ENCODE measurements around the gene FEZF2.

Gene FEZF2

DNA sequence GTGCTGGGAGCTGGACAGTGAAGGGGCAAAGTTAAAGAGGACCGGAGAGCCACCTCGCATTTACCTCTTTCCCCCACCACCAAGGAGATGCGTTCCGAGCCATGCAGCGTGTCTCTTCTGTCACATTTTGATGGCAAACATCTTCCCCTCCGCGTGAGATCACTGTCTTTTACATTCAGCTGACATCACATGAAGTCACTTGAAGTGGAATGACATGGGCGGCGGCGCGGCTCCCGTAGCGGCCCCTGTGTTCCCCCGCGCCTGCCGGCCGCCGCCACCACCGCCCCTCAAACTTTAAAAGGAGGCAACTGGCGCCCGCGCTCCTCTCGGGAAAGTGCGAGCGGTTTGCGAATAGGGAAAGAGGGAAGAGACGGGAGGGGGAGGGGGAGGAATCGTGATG is at the start of gene FEZF2:
Gene FEZF2, minus strand, starts transcription at position 336 of the 400 bp plus-strand sequence. CDS start 682 bp downstream, outside the sequence.
- Histone ChIP-seq H3K4me1 (no peaks in the 10 kb centered on the region), H3K4me3 (no peak within 1 kb of the TSS), H3K4me2 (no peak within 1 kb of the TSS), H3K27me3 (peaks cover under 1 to 25% (median 7%) of the 10 kb centered on the region in 11 experiments; a peak in 17 of 22 replicates), H3K9me3 (replicated peaks in 1 of 11) (peaks cover 69 to 83% (median 80%) of the 10 kb centered on the region in 11 experiments), H3K9ac (no peak within 1 kb of the TSS), H3K36me3 (peaks cover 0 to 4% (median 0%) of the 10 kb centered on the region in 11 experiments; a peak in 1 of 22 replicates), H4K20me1 (no peaks in the 10 kb centered on the region), H3K27ac (no peak within 1 kb of the TSS)
- TF ChIP-seq Cebpa-rat (IDR thresholded peaks at IDR 0.05) = no peak

DNA sequence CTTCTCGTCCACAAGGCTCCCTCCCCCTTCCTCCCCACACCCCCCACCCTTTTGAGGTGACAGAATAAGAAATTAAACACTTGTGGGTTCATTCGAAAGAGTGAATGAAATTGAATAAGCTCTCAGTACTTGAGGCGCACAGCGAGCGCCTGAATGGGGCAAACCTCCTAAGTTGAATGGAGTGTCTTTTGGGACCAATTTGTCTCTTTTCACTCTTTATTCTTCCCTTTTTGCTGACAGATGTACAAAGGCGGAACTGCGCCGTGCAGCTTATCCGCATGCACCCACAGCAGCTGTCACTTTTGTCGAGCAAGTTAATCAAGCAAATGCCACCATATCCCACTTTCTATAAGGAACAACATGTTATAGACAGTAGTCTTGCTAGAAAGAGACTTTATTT is 47.9 kb upstream of the FEZF2 start:
- no peak overlapping the region for H3K27ac ChIP-seq
- H3K36me3 ChIP-seq = no peaks in the 10 kb centered on the region
- H3K9me3 ChIP-seq (replicated peaks in 1 of 11) = peaks cover 0 to 11% (median 0%) of the 10 kb centered on the region in 11 experiments; a peak in 3 of 22 replicates
- H3K4me3 ChIP-seq = no peak overlapping the region
- no peak for TF ChIP-seq Cebpa-rat (IDR thresholded peaks at IDR 0.05)
- H3K9ac ChIP-seq = no peak overlapping the region
- peaks cover 0 to 50% (median 20%) of the 10 kb centered on the region in 10 experiments; a peak in 16 of 20 replicates for H3K4me1 ChIP-seq
- H3K4me2 ChIP-seq = peak overlapping the region in 2 of 11 experiments; percentile 25 to 60; a peak in 4 of 22 replicates
- H3K27me3 ChIP-seq = no peaks in the 10 kb centered on the region
- H4K20me1 ChIP-seq = no peaks in the 10 kb centered on the region

DNA sequence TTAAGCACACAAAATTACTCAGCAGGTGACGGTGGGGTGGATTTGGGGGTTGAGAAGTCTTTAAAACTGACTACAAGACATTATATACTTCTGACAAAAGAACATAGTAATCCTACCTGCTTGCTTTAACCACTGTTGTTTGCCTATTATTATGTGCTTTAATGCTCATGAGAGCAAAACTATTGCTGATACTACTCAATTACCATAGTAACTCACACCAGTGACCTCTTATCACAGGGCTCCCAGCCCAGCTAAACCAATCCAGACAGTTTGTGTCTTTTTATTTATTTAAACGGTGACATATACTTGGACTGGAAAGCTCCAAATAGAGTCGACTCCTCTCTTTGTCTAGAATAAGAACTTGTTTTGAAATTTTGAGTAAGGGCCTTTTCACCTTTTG is 42.8 kb upstream of the FEZF2 start:
- Histone ChIP-seq H3K36me3 (no peaks in the 10 kb centered on the region), H3K27ac (peak overlapping the region in 2 of 11 experiments; percentile 39 to 62; a peak in 1 of 22 replicates), H3K27me3 (no peaks in the 10 kb centered on the region)

DNA sequence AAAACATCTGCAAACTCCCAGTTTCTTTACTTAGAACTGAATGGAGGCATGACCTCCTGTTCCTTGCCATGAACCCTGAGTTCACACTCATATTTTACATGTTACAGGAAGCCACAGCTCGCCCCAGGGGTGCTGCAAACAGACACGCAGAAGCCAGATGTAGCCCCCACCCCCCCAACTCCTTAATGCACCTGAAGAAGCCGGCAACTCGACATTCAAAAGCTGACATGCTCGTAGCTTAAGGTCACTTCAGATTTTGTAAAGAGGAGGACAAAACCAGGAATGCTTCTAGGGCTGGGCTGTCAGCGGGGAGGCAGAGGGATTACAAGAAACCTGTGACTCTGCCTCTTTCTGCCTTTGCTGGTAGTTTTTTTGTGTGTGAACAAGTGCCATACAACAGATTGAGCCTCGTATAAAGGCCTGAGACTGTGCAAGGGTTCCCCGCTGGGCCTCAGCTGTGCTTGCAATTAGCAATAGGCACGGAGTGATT is 42.0 kb upstream of the FEZF2 start:
- Histone ChIP-seq H4K20me1 (no peaks in the 10 kb centered on the region), H3K4me3 (peak overlapping the region in 1 of 10 experiments; percentile 34; a peak in 2 of 20 replicates), H3K4me1 (peaks cover 24 to 68% (median 43%) of the 10 kb centered on the region in 10 experiments), H3K4me2 (peak overlapping the region; percentile 45 to 89 (median 75)), H3K27ac (peak overlapping the region in 3 of 11 experiments; percentile 34 to 62 (median 59); a peak in 5 of 22 replicates), H3K36me3 (no peaks in the 10 kb centered on the region), H3K9me3 (replicated peaks in 1 of 11) (peaks cover 0 to 19% (median 10%) of the 10 kb centered on the region in 11 experiments; a peak in 13 of 22 replicates), H3K9ac (peak overlapping the region in 6 of 11 experiments; percentile 15 to 55 (median 34); a peak in 8 of 22 replicates), H3K27me3 (no peaks in the 10 kb centered on the region)
- no peak for TF ChIP-seq Cebpa-rat (IDR thresholded peaks at IDR 0.05)

More for the DNA sequence above, 42.8 kb upstream of the FEZF2 start:
- Histone ChIP-seq H3K9ac (peak overlapping the region in 2 of 11 experiments; percentile 37 to 45; a peak in 2 of 22 replicates), H3K9me3 (replicated peaks in 1 of 11) (peaks cover 0 to 19% (median 10%) of the 10 kb centered on the region in 11 experiments; a peak in 13 of 22 replicates), H4K20me1 (no peaks in the 10 kb centered on the region), H3K4me2 (peak overlapping the region; percentile 45 to 89 (median 75); a peak in 20 of 22 replicates), H3K4me1 (peaks cover 17 to 75% (median 46%) of the 10 kb centered on the region in 10 experiments), H3K4me3 (no peak overlapping the region)
- TF ChIP-seq Cebpa-rat (IDR thresholded peaks at IDR 0.05) = no peak

DNA sequence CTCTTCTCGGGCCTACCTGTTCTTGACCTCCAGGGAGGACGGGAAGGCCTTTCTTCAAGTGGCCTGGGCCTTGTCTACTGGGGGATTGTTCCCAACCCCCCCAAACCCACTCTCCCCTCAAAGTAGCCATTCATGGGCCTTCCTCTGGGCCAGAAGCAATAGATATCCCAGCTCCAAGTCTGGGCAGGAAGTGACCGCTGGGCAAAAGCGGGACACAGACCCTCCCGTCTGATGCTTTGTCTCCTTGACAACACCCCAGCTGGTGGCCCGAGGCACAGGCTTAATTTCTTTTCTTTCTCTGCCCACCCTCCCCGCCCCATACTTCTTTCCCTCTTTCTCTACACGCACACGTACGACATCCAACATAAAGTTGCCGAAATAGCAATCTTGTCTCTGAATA is 41.4 kb upstream of the FEZF2 start:
- no peak overlapping the region for H3K4me3 ChIP-seq
- H3K27ac ChIP-seq = peak overlapping the region in 4 of 11 experiments; percentile 40 to 59 (median 49); a peak in 6 of 22 replicates
- H3K4me1 ChIP-seq = peaks cover 24 to 62% (median 41%) of the 10 kb centered on the region in 10 experiments
- TF ChIP-seq Cebpa-rat (IDR thresholded peaks at IDR 0.05) = no peak
- peak overlapping the region in 2 of 11 experiments; percentile 37 to 45; a peak in 3 of 22 replicates for H3K9ac ChIP-seq
- H3K27me3 ChIP-seq = no peaks in the 10 kb centered on the region
- H3K9me3 ChIP-seq (replicated peaks in 1 of 11) = peaks cover 0 to 19% (median 10%) of the 10 kb centered on the region in 11 experiments; a peak in 13 of 22 replicates
- no peaks in the 10 kb centered on the region for H3K36me3 ChIP-seq
- H4K20me1 ChIP-seq = no peaks in the 10 kb centered on the region
- H3K4me2 ChIP-seq = peak overlapping the region in 9 of 11 experiments; percentile 53 to 89 (median 76); a peak in 18 of 22 replicates

DNA sequence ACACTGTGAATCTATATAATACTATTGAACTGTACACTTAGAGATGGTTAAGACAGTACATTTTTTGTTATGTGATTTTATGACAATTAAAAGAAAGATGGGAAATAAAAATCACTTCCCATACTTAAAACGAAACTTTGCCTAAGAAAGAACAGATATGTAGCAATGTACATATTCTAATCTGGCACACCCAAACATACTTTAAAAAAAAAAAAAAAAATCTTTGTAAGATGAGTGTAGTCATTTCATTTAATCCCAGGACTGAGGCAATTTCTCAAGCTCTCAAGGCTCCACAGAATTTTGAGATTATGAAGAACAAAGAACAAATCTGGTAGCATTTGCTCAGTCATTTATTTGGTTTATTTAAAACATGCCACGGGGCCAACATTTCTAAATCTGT is 40.3 kb upstream of the FEZF2 start:
- H3K9ac ChIP-seq = no peak overlapping the region
- no peaks in the 10 kb centered on the region for H4K20me1 ChIP-seq
- H3K27me3 ChIP-seq = no peaks in the 10 kb centered on the region
- H3K9me3 ChIP-seq (replicated peaks in 1 of 11) = peaks cover 0 to 19% (median 10%) of the 10 kb centered on the region in 11 experiments; a peak in 13 of 22 replicates
- no peak overlapping the region for H3K4me3 ChIP-seq
- peak overlapping the region in 7 of 11 experiments; percentile 53 to 89 (median 79); a peak in 10 of 22 replicates for H3K4me2 ChIP-seq
- TF ChIP-seq Cebpa-rat (IDR thresholded peaks at IDR 0.05) = no peak
- no peaks in the 10 kb centered on the region for H3K36me3 ChIP-seq
- H3K27ac ChIP-seq = 0 out of 22 replicates have a peak overlapping the region, but pooled peaks of 1 of the 11 experiments have one; percentile 48
- H3K4me1 ChIP-seq = peaks cover 24 to 58% (median 41%) of the 10 kb centered on the region in 10 experiments

DNA sequence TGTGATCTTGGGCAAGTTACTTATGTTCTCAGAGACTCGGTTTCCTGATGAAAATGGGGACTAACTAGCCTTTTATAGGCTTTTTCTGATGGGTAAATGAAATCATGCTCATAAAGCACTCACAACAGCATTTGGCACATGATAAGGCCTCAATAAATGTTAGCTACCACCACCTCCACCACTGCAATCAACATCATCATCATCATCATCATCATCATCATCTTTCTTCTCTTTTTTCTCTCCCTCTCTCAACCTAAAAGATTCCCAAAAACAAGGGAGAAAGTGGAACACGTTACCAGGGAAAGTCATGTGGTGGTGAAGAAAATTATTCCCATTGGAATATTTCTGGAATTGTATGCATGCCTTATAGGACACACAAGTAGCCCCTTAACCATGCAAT is 33.6 kb upstream of the FEZF2 start:
- Histone ChIP-seq H3K27ac (no peak overlapping the region), H3K27me3 (no peaks in the 10 kb centered on the region), H4K20me1 (no peaks in the 10 kb centered on the region), H3K4me3 (no peak overlapping the region), H3K4me1 (peaks cover 0 to 15% (median 7%) of the 10 kb centered on the region in 10 experiments; a peak in 12 of 20 replicates), H3K9ac (no peak overlapping the region), H3K36me3 (no peaks in the 10 kb centered on the region), H3K4me2 (no peak overlapping the region), H3K9me3 (replicated peaks in 1 of 11) (peaks cover 0 to 6% (median 0%) of the 10 kb centered on the region in 11 experiments; a peak in 4 of 22 replicates)
- no peak for TF ChIP-seq Cebpa-rat (IDR thresholded peaks at IDR 0.05)

DNA sequence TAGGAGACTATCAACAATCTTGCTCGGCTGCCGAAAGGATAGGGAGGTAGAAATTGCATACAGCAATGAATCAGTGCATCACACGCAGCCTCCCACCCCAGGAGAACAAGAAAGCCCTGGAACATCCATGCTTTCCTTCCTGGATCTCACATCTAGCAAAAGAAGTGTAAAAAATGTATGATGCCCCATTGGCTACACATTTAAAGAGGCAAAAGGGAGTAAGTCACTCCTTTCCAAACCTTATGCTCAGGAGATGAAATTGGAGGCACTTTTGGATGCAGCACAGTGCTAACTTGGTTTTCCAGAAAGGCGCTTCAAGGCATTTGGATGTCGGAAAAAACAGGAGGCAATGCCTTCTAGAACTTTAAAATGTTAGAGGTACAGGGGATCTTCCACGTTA is 32.2 kb upstream of the FEZF2 start:
- no peaks in the 10 kb centered on the region for H3K9me3 ChIP-seq (replicated peaks in 1 of 11)
- H3K4me1 ChIP-seq = peaks cover 0 to 2% (median 0%) of the 10 kb centered on the region in 10 experiments; a peak in 5 of 20 replicates
- H3K27ac ChIP-seq = no peak overlapping the region
- H4K20me1 ChIP-seq = no peaks in the 10 kb centered on the region
- no peaks in the 10 kb centered on the region for H3K36me3 ChIP-seq
- H3K4me2 ChIP-seq = no peak overlapping the region
- TF ChIP-seq Cebpa-rat (IDR thresholded peaks at IDR 0.05) = no peak
- H3K27me3 ChIP-seq = no peaks in the 10 kb centered on the region
- no peak overlapping the region for H3K4me3 ChIP-seq
- H3K9ac ChIP-seq = no peak overlapping the region

DNA sequence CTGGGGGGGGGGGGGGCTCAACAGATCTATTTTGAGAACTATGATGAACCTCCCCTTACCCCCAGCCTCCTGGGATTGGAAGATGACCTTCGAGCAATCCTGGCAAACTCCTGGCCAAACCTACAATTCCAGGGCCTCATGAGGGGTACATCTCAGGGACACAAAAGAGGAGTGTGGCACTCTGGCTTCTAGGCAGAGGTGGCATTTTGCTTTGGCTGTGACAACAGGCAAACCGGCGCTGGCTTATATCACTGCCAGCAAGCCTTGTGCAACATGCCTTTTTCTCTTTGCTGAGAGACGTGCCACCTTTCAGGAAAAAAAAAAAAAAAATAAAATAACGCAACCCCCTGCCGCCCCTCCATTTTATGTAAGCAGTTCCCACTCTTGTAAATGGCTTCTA is 31.8 kb upstream of the FEZF2 start:
- no peaks in the 10 kb centered on the region for H3K36me3 ChIP-seq
- no peaks in the 10 kb centered on the region for H4K20me1 ChIP-seq
- H3K9ac ChIP-seq = no peak overlapping the region
- H3K4me2 ChIP-seq = no peak overlapping the region; a peak in 1 of 22 replicates
- H3K27me3 ChIP-seq = no peaks in the 10 kb centered on the region
- no peaks in the 10 kb centered on the region for H3K9me3 ChIP-seq (replicated peaks in 1 of 11)
- H3K4me1 ChIP-seq = no peaks in the 10 kb centered on the region
- TF ChIP-seq Cebpa-rat (IDR thresholded peaks at IDR 0.05) = no peak
- H3K27ac ChIP-seq = no peak overlapping the region
- H3K4me3 ChIP-seq = no peak overlapping the region

Data from BLaER1 treated with 17β-estradiol and CSF1 and Interleukin-3, amounts not matched to agents 10 nM and 100 nM (cell line).